Astrocyte of the spinal cord (primary cell): Measurements from ENCODE around the gene SERPINB13.
A peak's percentile ranks its signal among the peaks of the same experiment; 100 is the strongest.

Experiments
- DNase-seq: peaks from one replicate; pipeline ENCODE4 v3.0.0; 2011; ENCODE audit warnings: low read depth, low spot score
- H3K4me3 ChIP-seq: 2 replicates; pipeline ENCODE4 v1.5.1; 2011; ENCODE audit warnings: low read depth, mild to moderate bottlenecking, low read length, moderate library complexity
- in situ Hi-C: cut with HindIII; loops from 2 replicates; pipeline ENCODE4 v1.10.0; 2017; ENCODE audit warnings: low sequenced_read_pairs
- TF ChIP-seq, protein P1 (sequence below): IDR thresholded peaks from 2 replicates; pipeline ENCODE4 v1.5.1; 2012; ENCODE audit warnings: low read depth, mild to moderate bottlenecking, low read length, inconsistent platforms

Gene SERPINB13

DNA sequence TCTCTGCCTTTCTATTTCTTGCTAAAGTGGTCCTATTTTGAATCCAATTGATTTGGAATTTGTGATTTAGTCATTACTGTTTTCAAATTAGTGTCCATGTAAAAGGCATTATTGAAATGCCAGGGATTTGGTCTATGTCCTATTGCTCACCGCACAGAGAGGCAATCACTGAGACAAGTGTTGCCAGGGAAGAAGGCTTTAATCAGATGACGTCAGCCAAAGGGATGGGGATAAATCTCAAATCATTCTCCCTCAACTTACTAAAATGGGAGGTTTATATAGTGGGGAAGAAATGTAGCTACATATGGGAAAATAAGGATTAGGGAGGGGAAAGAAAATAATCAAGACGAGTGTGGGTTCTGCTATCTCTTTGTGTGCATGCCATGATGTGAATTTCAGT, 35.4 kb upstream of the SERPINB13 start:
- H3K4me3 ChIP-seq: no peak overlapping the region
- in situ Hi-C loops: no loop called here
- no peak for DNase-seq
- TF ChIP-seq, protein P1, sequence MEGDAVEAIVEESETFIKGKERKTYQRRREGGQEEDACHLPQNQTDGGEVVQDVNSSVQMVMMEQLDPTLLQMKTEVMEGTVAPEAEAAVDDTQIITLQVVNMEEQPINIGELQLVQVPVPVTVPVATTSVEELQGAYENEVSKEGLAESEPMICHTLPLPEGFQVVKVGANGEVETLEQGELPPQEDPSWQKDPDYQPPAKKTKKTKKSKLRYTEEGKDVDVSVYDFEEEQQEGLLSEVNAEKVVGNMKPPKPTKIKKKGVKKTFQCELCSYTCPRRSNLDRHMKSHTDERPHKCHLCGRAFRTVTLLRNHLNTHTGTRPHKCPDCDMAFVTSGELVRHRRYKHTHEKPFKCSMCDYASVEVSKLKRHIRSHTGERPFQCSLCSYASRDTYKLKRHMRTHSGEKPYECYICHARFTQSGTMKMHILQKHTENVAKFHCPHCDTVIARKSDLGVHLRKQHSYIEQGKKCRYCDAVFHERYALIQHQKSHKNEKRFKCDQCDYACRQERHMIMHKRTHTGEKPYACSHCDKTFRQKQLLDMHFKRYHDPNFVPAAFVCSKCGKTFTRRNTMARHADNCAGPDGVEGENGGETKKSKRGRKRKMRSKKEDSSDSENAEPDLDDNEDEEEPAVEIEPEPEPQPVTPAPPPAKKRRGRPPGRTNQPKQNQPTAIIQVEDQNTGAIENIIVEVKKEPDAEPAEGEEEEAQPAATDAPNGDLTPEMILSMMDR: no peak

DNA sequence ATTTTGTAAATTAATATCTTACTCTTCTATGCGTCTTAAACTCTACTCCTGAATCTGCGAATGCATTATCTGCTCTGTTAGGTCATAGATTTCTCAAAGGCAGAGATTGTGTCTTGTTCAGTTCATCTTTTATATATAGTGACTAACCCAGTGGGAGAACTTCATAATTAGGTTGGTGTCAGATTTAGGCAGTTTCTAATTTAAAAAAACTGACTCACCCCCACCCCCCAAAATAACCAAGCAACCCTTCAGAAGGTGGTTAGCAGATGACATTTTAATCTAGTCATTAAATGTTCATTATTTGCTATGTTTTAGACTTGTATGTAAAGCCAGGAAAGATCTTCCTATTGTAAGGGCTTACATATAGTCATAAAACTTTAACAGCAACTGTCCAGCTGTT, 34.6 kb upstream of the SERPINB13 start:
- TF ChIP-seq, protein P1: no peak
- in situ Hi-C loops: no loop called here
- no peak for DNase-seq
- no peak overlapping the region for H3K4me3 ChIP-seq

DNA sequence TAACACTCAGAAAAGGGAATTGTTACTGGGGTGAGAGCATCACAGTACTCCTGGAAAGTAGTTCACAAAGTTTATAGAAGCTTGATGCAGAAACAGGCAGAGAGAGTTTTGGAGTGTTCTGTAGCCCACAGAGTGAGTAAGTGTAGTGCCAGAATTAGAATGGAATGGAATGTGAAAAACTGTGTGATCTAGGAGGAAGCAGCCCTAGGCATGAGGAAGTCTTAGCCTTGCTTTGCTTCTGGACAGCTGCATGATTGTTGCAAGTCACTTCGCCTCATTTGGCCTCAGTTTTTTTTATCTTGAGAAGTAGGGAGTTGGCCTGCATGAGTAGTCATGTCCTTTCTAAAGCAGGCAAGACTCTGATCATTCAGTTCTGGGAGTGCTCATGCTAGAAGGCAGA, 34.1 kb upstream of the SERPINB13 start:
- no peak overlapping the region for H3K4me3 ChIP-seq
- in situ Hi-C loops: no loop called here
- peak; percentile 69 for DNase-seq
- TF ChIP-seq, protein P1: no peak

DNA sequence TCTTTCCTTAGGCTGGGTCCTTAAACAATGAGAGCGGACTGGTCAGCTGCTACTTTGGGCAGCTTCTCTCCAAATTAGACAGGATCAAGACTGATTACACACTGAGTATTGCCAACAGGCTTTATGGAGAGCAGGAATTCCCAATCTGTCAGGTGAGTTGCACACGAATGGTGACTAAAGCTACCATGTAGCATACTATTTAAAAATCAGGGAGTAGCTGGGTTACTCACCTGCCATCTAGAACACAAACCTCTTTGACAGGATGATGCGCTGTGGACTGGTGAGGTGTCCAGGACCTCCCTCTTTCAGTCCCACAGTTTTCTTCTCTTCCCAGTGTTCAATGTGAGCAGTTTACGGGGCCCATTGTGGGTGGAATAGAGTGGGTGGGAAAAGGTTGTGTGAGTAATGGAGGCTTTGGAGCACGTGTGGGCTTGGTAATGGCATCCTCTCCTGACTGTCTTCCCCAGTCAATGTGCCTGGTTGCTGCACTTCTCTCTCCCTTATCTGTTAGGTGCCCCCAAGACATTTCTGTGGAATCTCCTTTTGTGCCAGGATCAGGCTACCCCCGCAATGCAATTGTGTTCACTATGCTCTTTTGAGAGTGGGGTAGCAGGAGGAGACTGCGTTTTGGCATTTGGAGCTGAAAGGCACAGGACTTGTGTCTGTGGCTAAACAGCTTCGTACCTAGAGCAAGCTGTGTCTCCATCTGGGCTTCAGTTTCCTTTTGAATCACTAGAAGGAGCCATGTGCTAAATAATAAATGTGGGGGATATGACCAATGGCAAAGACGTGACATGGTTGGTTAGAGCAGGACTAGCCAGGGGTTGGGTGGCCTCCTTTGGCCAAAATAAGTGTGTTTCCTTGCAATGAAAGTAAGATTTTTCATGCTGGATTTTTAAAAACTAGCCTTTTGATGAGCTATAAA, 27.3 kb upstream of the SERPINB13 start:
- no peak for DNase-seq
- no peak overlapping the region for H3K4me3 ChIP-seq
- TF ChIP-seq, protein P1: no peak
- in situ Hi-C loops: no loop called here

DNA sequence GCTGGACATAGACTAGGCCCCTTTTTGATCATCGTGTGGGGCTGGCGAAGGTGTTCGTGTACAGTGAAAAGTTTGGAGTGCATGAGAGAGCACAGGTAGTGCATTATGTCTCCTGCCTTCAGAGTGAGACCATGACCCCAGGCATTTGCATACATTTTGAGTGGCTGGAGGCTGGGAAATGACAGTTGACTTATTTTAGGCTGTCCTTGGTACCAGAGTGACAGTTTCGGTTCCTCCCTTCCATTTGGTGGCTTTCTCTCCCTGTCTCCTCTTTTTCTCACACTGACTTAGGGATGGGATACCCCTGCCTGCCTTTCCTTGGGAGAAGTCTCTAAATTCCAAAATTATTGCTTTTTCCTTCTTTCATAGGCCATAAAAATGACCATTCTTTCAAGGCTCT, 24.9 kb upstream of the SERPINB13 start:
- in situ Hi-C loops: no loop called here
- DNase-seq: no peak
- TF ChIP-seq, protein P1: no peak
- no peak overlapping the region for H3K4me3 ChIP-seq

DNA sequence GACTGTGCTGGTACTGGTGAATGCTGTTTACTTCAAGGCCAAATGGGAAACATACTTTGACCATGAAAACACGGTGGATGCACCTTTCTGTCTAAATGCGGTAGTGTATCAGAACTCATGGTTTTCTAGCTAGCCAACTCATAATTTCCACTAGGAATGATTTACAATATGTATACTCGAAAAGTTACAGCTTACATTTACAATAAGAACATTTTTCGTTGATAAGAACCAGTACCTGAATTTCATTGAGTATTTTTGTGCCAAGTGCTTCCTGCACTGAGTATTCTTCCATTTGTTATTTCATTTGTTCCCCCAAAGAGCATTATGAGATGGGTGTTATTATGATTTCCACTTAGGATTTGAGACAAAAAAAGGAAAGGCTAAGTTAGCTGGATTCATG, 23.1 kb upstream of the SERPINB13 start:
- TF ChIP-seq, protein P1: no peak
- DNase-seq: no peak

More for the DNA sequence above, 23.1 kb upstream of the SERPINB13 start:
- H3K4me3 ChIP-seq: no peak overlapping the region
- in situ Hi-C loops: no loop called here
